Activated T-helper 1 cell treated with Interleukin-2 at 50 U/mL for 16 hours (primary cell): Measurements from ENCODE around the gene SLIT3.

Source experiments
- DNase-seq: peaks from one replicate; pipeline ENCODE4 v3.0.0-alpha.2; 2020; ENCODE audit warnings: low read depth

The SLIT3 gene

GRCh38 chr5:169029661-169030274 lies 271.2 kb downstream of the SLIT3 start:
- no peak for DNase-seq

- DNase-seq: no peak
These were observed 271.9 kb downstream of the SLIT3 start for GRCh38 chr5:169029037-169029436.

GRCh38 chr5:169027501-169028061 lies 273.4 kb downstream of the SLIT3 start:
- DNase-seq: no peak

- no peak for DNase-seq
These were observed 275.4 kb downstream of the SLIT3 start for GRCh38 chr5:169025491-169025890.

GRCh38 chr5:169024421-169024820 lies 276.5 kb downstream of the SLIT3 start:
- no peak for DNase-seq

GRCh38 chr5:169022718-169023117 lies 278.2 kb downstream of the SLIT3 start:
- DNase-seq: no peak

GRCh38 chr5:169020102-169020501 lies 280.8 kb downstream of the SLIT3 start:
- DNase-seq: no peak

- no peak for DNase-seq
These were observed 282.0 kb downstream of the SLIT3 start for GRCh38 chr5:169018925-169019324.

- no peak for DNase-seq
These were observed 284.9 kb downstream of the SLIT3 start for GRCh38 chr5:169015991-169016390.

GRCh38 chr5:169013846-169014245 lies 287.1 kb downstream of the SLIT3 start:
- DNase-seq: no peak

- no peak for DNase-seq
These were observed 287.7 kb downstream of the SLIT3 start for GRCh38 chr5:169013208-169013728.

GRCh38 chr5:169012450-169012849 lies 288.5 kb downstream of the SLIT3 start:
- no peak for DNase-seq

GRCh38 chr5:169011451-169011850 lies 289.5 kb downstream of the SLIT3 start:
- DNase-seq: no peak

- DNase-seq: no peak
These were observed 289.9 kb downstream of the SLIT3 start for GRCh38 chr5:169011009-169011408.

GRCh38 chr5:169009123-169009522 lies 291.8 kb downstream of the SLIT3 start:
- DNase-seq: no peak

- no peak for DNase-seq
These were observed 293.8 kb downstream of the SLIT3 start for GRCh38 chr5:169006842-169007790.

- DNase-seq: no peak
These were observed 296.4 kb downstream of the SLIT3 start for GRCh38 chr5:169004551-169004950.

- no peak for DNase-seq
These were observed 297.0 kb downstream of the SLIT3 start for GRCh38 chr5:169003721-169004541.

GRCh38 chr5:169002953-169003555 lies 297.9 kb downstream of the SLIT3 start:
- DNase-seq: no peak

GRCh38 chr5:169001394-169001793 lies 299.5 kb downstream of the SLIT3 start:
- no peak for DNase-seq

GRCh38 chr5:168995024-168995423 lies 305.9 kb downstream of the SLIT3 start:
- DNase-seq: no peak

GRCh38 chr5:168992687-168993086 lies 308.3 kb downstream of the SLIT3 start:
- DNase-seq: no peak
